ENCODE measurements around the gene GDF9. TPM values are rescaled to one million over a fixed set of nuclear protein-coding genes. Genes with fewer than 3 reads are reported as not detected.

GDF9 gene
- total RNA-seq, 1 experiment from 2014 or later, result 0.49 TPM

- ChIA-PET CTCF (no interaction called here), RAD21 (ENCODE audit: low non-redundant PET in 1 of 2, low total read pairs in 2 of 2, uncharacterized antibody in 2 of 2, unreplicated experiment in 2 of 2) (no interaction called here), POLR2A (no interaction called here)
- Histone ChIP-seq H3K4me1 (ENCODE audit: control insufficient read depth in 1 of 2, insufficient read depth in 2 of 2, low read length in 2 of 2) (no peaks in the 10 kb centered on the region), H3K36me3 (ENCODE audit: control insufficient read depth in 1 of 2, insufficient read depth in 2 of 2, low read length in 2 of 2) (peaks cover 12 to 53% of the 10 kb centered on the region in 2 experiments), H3K79me2 (ENCODE audit: insufficient read depth, low read length) (no peaks in the 10 kb centered on the region), H3K27me3 (ENCODE audit: insufficient read depth, low read length) (no peaks in the 10 kb centered on the region), H3K9me2 (ENCODE audit: insufficient read depth) (no peaks in the 10 kb centered on the region), H3K9ac (ENCODE audit: low read length) (no peak overlapping the region), H3K4me3 (replicated peaks in 1 of 2; ENCODE audit: low read depth in 1 of 2, low read length in 2 of 2) (no peak overlapping the region), H4K20me1 (ENCODE audit: insufficient read depth) (no peaks in the 10 kb centered on the region), H3K4me2 (ENCODE audit: low read length) (no peak overlapping the region), H3K9me3 (ENCODE audit: control insufficient read depth in 1 of 2, insufficient read depth in 1 of 2, low read depth in 1 of 2, low read length in 2 of 2) (no peaks in the 10 kb centered on the region), H3K27ac (ENCODE audit: low read depth, low read length) (no peak overlapping the region), H2AFZ (ENCODE audit: low read depth, low read length, poor library complexity, severe bottlenecking) (no peak overlapping the region)
- DNase-seq (ENCODE audit: low read depth, low spot score), result no peak
- no peak for ATAC-seq
- BruUV-seq (replicated peaks), result no TSS peak
- intact Hi-C loops (cut with micrococcal nuclease), result no loop called here
- TF ChIP-seq CEBPB (IDR thresholded peaks at IDR 0.05; ENCODE audit: low read depth) (no peak), ELF1 (IDR thresholded peaks at IDR 0.05; ENCODE audit: borderline replicate concordance, low read depth) (no peak), SP1 (IDR thresholded peaks at IDR 0.05; ENCODE audit: low read depth) (no peak), YY1 (IDR thresholded peaks at IDR 0.05; ENCODE audit: extremely low read depth, insufficient replicate concordance, low read depth, low read length) (no peak), ZNF274 (IDR thresholded peaks at IDR 0.05; ENCODE audit: low read depth, low read length) (no peak), JUND (IDR thresholded peaks at IDR 0.05) (no peak), SRF (IDR thresholded peaks at IDR 0.05; ENCODE audit: low read depth) (no peak), MAX (IDR thresholded peaks at IDR 0.05) (no peak)
Measured at GRCh38 chr5:132887283-132887682, 21.0 kb upstream of the GDF9 start.

- Histone ChIP-seq H3K27ac (ENCODE audit: low read depth, low read length) (no peak overlapping the region), H3K4me1 (ENCODE audit: control insufficient read depth in 1 of 2, insufficient read depth in 2 of 2, low read length in 2 of 2) (no peaks in the 10 kb centered on the region), H3K9me3 (ENCODE audit: control insufficient read depth in 1 of 2, insufficient read depth in 1 of 2, low read depth in 1 of 2, low read length in 2 of 2) (no peaks in the 10 kb centered on the region), H3K79me2 (ENCODE audit: insufficient read depth, low read length) (no peaks in the 10 kb centered on the region), H3K4me3 (replicated peaks in 1 of 2; ENCODE audit: low read depth in 1 of 2, low read length in 2 of 2) (no peak overlapping the region), H3K9ac (ENCODE audit: low read length) (no peak overlapping the region), H3K36me3 (ENCODE audit: control insufficient read depth in 1 of 2, insufficient read depth in 2 of 2, low read length in 2 of 2) (peaks cover 12 to 55% of the 10 kb centered on the region in 2 experiments), H2AFZ (ENCODE audit: low read depth, low read length, poor library complexity, severe bottlenecking) (no peak overlapping the region), H3K9me2 (ENCODE audit: insufficient read depth) (no peaks in the 10 kb centered on the region), H4K20me1 (ENCODE audit: insufficient read depth) (no peaks in the 10 kb centered on the region), H3K4me2 (ENCODE audit: low read length) (no peak overlapping the region), H3K27me3 (ENCODE audit: insufficient read depth, low read length) (no peaks in the 10 kb centered on the region)
- ChIA-PET POLR2A (no interaction called here), CTCF (no interaction called here), RAD21 (ENCODE audit: low non-redundant PET in 1 of 2, low total read pairs in 2 of 2, uncharacterized antibody in 2 of 2, unreplicated experiment in 2 of 2) (no interaction called here)
- BruUV-seq (replicated peaks), result no TSS peak
- DNase-seq (ENCODE audit: low read depth, low spot score), result no peak
- TF ChIP-seq CTCF (IDR thresholded peaks at IDR 0.05 in 2 of 3, conservative IDR thresholded peaks at IDR 0.05 in 1 of 3; ENCODE audit: borderline replicate concordance in 1 of 3, insufficient read depth in 1 of 3, low read depth in 2 of 3, low read length in 2 of 3) (no peak), FOSL1 (IDR thresholded peaks at IDR 0.05; ENCODE audit: low read depth) (no peak), RAD21 (IDR thresholded peaks at IDR 0.05; ENCODE audit: low read depth) (no peak), YY1 (IDR thresholded peaks at IDR 0.05; ENCODE audit: extremely low read depth, insufficient replicate concordance, low read depth, low read length) (no peak), ATF3 (IDR thresholded peaks at IDR 0.05) (no peak), EGR1 (IDR thresholded peaks at IDR 0.05; ENCODE audit: low read depth) (no peak), POLR2A (IDR thresholded peaks at IDR 0.05; ENCODE audit: borderline replicate concordance, extremely low read depth, insufficient read depth, insufficient read length) (no peak), POLR2AphosphoS5 (IDR thresholded peaks at IDR 0.05; ENCODE audit: low read depth, low read length) (no peak), SRF (IDR thresholded peaks at IDR 0.05; ENCODE audit: low read depth) (no peak), SIN3A (IDR thresholded peaks at IDR 0.05; ENCODE audit: low read depth) (no peak), EZH2 (IDR thresholded peaks at IDR 0.05) (no peak), SP1 (IDR thresholded peaks at IDR 0.05; ENCODE audit: low read depth) (no peak), CBX3 (IDR thresholded peaks at IDR 0.05; ENCODE audit: low read depth) (no peak), ZFX (IDR thresholded peaks at IDR 0.05) (no peak), MAX (IDR thresholded peaks at IDR 0.05) (no peak)
- ATAC-seq, result no peak
- intact Hi-C loops (cut with micrococcal nuclease), result no loop called here
Measured at GRCh38 chr5:132886064-132886823, 20.0 kb upstream of the GDF9 start.

Measured in HCT116 (cell line).